Glomerular endothelial cell (primary cell): ENCODE measurements around the gene GAD1. TPM values are rescaled to one million over a fixed set of nuclear protein-coding genes. Genes with fewer than 3 reads are reported as not detected.

Experiments
- DNase-seq: peaks from one replicate; pipeline ENCODE4 v3.0.0-alpha.2; 2011; ENCODE audit warnings: low read depth, low spot score; ENCODE audit errors: extremely low read depth
- total RNA-seq: library from RNA; depleted of rRNA; stranded (reverse); fragments of >200 nt; gene quantifications from 2 replicates; pipeline ENCODE4 v1.2.3, GENCODE V29; 2015

GAD1 gene
- total RNA-seq, result 0.35 TPM in 1 of 2 replicates, not detected in the other

GRCh38 chr2:170816504-170817092, at the start of gene GAD1:
Gene GAD1, plus strand, starts transcription at chr2:170816887. Its CDS starts 1,705 bp downstream, at chr2:170818592.
- DNase-seq, result no peak

- no peak for DNase-seq
Observed at GRCh38 chr2:170770008-170770605, 46.6 kb upstream of the GAD1 start, which contains the start of gene ERICH2. Gene ERICH2, plus strand, starts transcription at chr2:170770378. Its CDS starts 304 bp downstream, at chr2:170770682.

GRCh38 chr2:170770606-170771420, 45.9 kb upstream of the GAD1 start:
- DNase-seq, result no peak

GRCh38 chr2:170771421-170771937, 45.2 kb upstream of the GAD1 start:
- DNase-seq, result no peak

- DNase-seq, result no peak
Observed at GRCh38 chr2:170772295-170772694, 44.4 kb upstream of the GAD1 start.

GRCh38 chr2:170774074-170774473, 42.6 kb upstream of the GAD1 start:
- DNase-seq, result no peak

GRCh38 chr2:170778900-170779299, 37.8 kb upstream of the GAD1 start:
- DNase-seq, result no peak

GRCh38 chr2:170779304-170779703, 37.4 kb upstream of the GAD1 start:
- no peak for DNase-seq

- DNase-seq, result no peak
Observed at GRCh38 chr2:170782673-170783072, 34.0 kb upstream of the GAD1 start.

- no peak for DNase-seq
Observed at GRCh38 chr2:170783549-170783948, 33.1 kb upstream of the GAD1 start.

GRCh38 chr2:170798996-170799395, 17.7 kb upstream of the GAD1 start:
- no peak for DNase-seq

GRCh38 chr2:170806548-170806947, 10.1 kb upstream of the GAD1 start:
- no peak for DNase-seq

- DNase-seq, result peak; percentile 75
Observed at GRCh38 chr2:170812710-170813600, 3.7 kb upstream of the GAD1 start.

GRCh38 chr2:170813611-170814532, 2.8 kb upstream of the GAD1 start:
- no peak for DNase-seq

GRCh38 chr2:170814533-170815230, 2.0 kb upstream of the GAD1 start:
- DNase-seq, result no peak

- DNase-seq, result no peak
Observed at GRCh38 chr2:170815311-170815710, 1.4 kb upstream of the GAD1 start.

- no peak for DNase-seq
Observed at GRCh38 chr2:170815746-170816503, 762 bp upstream of the GAD1 start.
